CD4-positive, CD25-positive, alpha-beta regulatory T cell (primary cell): ENCODE results near the gene VWA5B2. TPM values are rescaled to one million over a fixed set of nuclear protein-coding genes. Genes with fewer than 3 reads are reported as not detected.

Experiments used
- ATAC-seq, 2 donors: fragments of 150-1000 bp; cut with Tn5 transposase; one replicate each; pipeline ENCODE4 v1.10.0; 2021; ENCODE audit warnings: low read depth in 2 of 2, moderate number of reproducible peaks in 2 of 2, moderate library complexity in 1 of 2
- DNase-seq, 3 donors: peaks; one replicate each; pipeline versions ENCODE4 v3.0.0 to v3.0.0-alpha.2; 2012 to 2022; ENCODE audit warnings: mixed read lengths in 1 of 3
- H3K27ac ChIP-seq: one replicate; pipeline ENCODE4 v1.7.0; 2013; ENCODE audit warnings: mild to moderate bottlenecking, low read length; ENCODE audit not compliant: insufficient read depth, poor library complexity, severe bottlenecking
- H3K27me3 ChIP-seq: one replicate; pipeline ENCODE4 v1.7.0; 2013; ENCODE audit warnings: low read length; ENCODE audit not compliant: control insufficient read depth, insufficient read depth
- H3K36me3 ChIP-seq: one replicate; pipeline ENCODE4 v1.7.0; 2013; ENCODE audit warnings: mild to moderate bottlenecking, low read length, moderate library complexity; ENCODE audit not compliant: control insufficient read depth, insufficient read depth
- H3K4me1 ChIP-seq: 2 replicates; pipeline ENCODE4 v1.7.0; 2013; ENCODE audit warnings: mild to moderate bottlenecking, low read length; ENCODE audit not compliant: insufficient read depth, control insufficient read depth, poor library complexity, severe bottlenecking
- H3K4me3 ChIP-seq: one replicate; pipeline ENCODE4 v1.7.0; 2013; ENCODE audit warnings: low read depth, mild to moderate bottlenecking, low read length, moderate library complexity
- H3K9me3 ChIP-seq, 2 experiments: 1 replicate in 1 of 2; 2 replicates in 1 of 2; pipeline ENCODE4 v1.7.0; 2013; ENCODE audit warnings: low read length in 2 of 2, mild to moderate bottlenecking in 1 of 2, moderate library complexity in 1 of 2; ENCODE audit not compliant: control insufficient read depth in 2 of 2
- H3K27ac Mint-ChIP-seq, 3 donors: one replicate each; pipeline ENCODE4 v1.8.0; 2020 to 2022; ENCODE audit warnings: mild to moderate bottlenecking in 3 of 3, mixed read lengths in 3 of 3, moderate library complexity in 2 of 3
- H3K27me3 Mint-ChIP-seq: one replicate; pipeline ENCODE4 v1.8.0; 2022; ENCODE audit warnings: mild to moderate bottlenecking, mixed read lengths
- H3K36me3 Mint-ChIP-seq: one replicate; pipeline ENCODE4 v1.8.0; 2020; ENCODE audit warnings: mixed read lengths
- H3K4me1 Mint-ChIP-seq, 4 donors: one replicate each; pipeline ENCODE4 v1.8.0; 2020 to 2022; ENCODE audit warnings: mixed read lengths in 4 of 4, mild to moderate bottlenecking in 1 of 4
- H3K4me3 Mint-ChIP-seq, 4 donors: one replicate each; pipeline ENCODE4 v1.8.0; 2020 to 2022; ENCODE audit warnings: mild to moderate bottlenecking in 4 of 4, mixed read lengths in 4 of 4, moderate library complexity in 3 of 4
- H3K9me3 Mint-ChIP-seq, 7 donors: one replicate each; pipeline ENCODE4 v1.8.0; 2020 to 2022; ENCODE audit warnings: mixed read lengths in 7 of 7, mild to moderate bottlenecking in 3 of 7, moderate library complexity in 2 of 7
- polyA plus RNA-seq, 4 donors: library from polyadenylated mRNA; unstranded; fragments of 300-500 nt; fragmentation: Illumina TruSeq; gene quantifications; one replicate each; pipeline ENCODE4 v1.2.3, GENCODE V29; 2021
- total RNA-seq: library from RNA; stranded (reverse); gene quantifications from one replicate; pipeline ENCODE4 v1.2.3, GENCODE V29; 2022

Gene VWA5B2
- total and polyA plus RNA-seq, 5 donors from 2014 or later: 0.74 TPM; not detected in 4

DNA sequence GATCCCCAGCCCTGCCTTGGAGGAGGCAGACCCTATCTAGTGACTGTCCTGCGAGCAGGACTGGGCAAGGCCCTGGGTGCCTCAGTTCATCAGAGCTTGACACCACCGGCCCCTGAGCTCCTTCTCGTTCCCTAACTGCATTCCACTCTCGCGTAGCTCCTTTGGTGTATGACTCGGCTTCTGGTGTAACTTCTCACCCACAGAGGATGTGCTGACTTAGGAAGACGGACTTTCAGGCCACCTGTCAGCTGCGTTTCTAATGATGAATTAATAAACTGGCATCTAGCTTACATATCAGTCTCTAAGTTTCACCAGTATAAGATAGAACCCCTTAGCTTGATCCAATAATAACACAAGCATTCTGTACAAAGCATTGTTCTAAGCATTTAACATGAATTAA lies 25.9 kb upstream of the VWA5B2 start:
- Mint-ChIP-seq H3K27ac (peak overlapping the region in 1 of 3 donors; percentile 2), H3K27me3 (peaks cover 16% of the 10 kb centered on the region), H3K36me3 (no peaks in the 10 kb centered on the region), H3K4me1 (no peaks in the 10 kb centered on the region), H3K9me3 (peaks cover 0 to 4% (median 0%) of the 10 kb centered on the region in 7 donors), H3K4me3 (no peak overlapping the region)
- Histone ChIP-seq H3K4me3 (no peak overlapping the region), H3K27ac (no peak overlapping the region), H3K9me3 (no peaks in the 10 kb centered on the region), H3K27me3 (peaks cover 2% of the 10 kb centered on the region), H3K36me3 (no peaks in the 10 kb centered on the region), H3K4me1 (no peaks in the 10 kb centered on the region)
- ATAC-seq (no peak), DNase-seq (no peak)

DNA sequence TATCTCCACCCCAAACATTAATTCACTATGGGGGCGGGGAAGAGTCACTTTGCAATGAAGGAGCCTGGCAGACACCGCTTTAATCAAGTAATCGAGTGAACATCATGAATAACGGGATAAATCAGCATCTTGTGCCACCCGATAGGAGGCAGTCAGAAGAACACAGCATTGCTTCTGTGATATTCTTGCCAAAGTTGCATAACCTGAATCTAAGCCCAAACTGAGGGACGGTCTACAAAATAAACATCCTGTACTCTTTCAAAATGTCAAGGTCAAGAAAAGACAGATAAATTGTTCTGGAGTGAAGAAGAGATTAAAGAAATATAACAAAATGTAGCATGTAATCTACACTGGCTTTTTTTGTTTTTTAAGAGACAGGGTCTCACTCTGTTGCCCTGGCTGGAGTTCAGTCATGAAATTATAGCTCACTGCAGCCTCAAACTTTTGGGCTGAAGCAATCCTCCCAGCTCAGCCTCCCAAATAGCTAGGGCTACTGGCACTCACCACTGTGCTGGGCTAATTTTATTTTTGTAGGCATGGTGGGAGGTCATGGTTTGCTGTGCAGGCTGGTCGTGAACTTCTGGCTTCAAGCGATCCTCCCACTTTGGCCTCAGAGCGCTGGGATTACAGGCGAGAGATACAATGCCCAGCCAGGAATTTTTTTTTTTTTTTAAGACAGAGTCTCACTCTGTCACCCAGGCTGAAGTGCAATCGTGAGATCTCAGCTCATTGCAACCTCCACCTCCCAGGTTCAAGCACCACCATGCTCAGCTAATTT lies 20.1 kb upstream of the VWA5B2 start:
- ATAC-seq: no peak
- peaks cover 0 to 4% (median 0%) of the 10 kb centered on the region in 7 donors for H3K9me3 Mint-ChIP-seq
- peaks cover 21% of the 10 kb centered on the region for H3K27me3 Mint-ChIP-seq
- H3K27ac ChIP-seq: no peak overlapping the region
- peaks cover 2% of the 10 kb centered on the region for H3K27me3 ChIP-seq
- no peaks in the 10 kb centered on the region for H3K9me3 ChIP-seq
- H3K4me3 ChIP-seq: no peak overlapping the region
- no peak overlapping the region for H3K27ac Mint-ChIP-seq
- no peaks in the 10 kb centered on the region for H3K4me1 Mint-ChIP-seq
- no peak overlapping the region for H3K4me3 Mint-ChIP-seq
- no peaks in the 10 kb centered on the region for H3K4me1 ChIP-seq
- no peaks in the 10 kb centered on the region for H3K36me3 Mint-ChIP-seq
- no peaks in the 10 kb centered on the region for H3K36me3 ChIP-seq
- no peak for DNase-seq

GRCh38 chr3:184211297-184211696 lies 18.1 kb upstream of the VWA5B2 start:
- DNase-seq (no peak), ATAC-seq (no peak)
- no peak overlapping the region for H3K4me3 ChIP-seq
- no peak overlapping the region for H3K27ac Mint-ChIP-seq
- H3K36me3 Mint-ChIP-seq: no peaks in the 10 kb centered on the region
- H3K4me1 ChIP-seq: no peaks in the 10 kb centered on the region
- no peaks in the 10 kb centered on the region for H3K36me3 ChIP-seq
- H3K9me3 ChIP-seq: no peaks in the 10 kb centered on the region
- peaks cover 9% of the 10 kb centered on the region for H3K27me3 Mint-ChIP-seq
- H3K27ac ChIP-seq: no peak overlapping the region
- H3K27me3 ChIP-seq: peaks cover 3% of the 10 kb centered on the region
- no peak overlapping the region for H3K4me3 Mint-ChIP-seq
- peaks cover 0 to 3% (median 0%) of the 10 kb centered on the region in 7 donors for H3K9me3 Mint-ChIP-seq
- no peaks in the 10 kb centered on the region for H3K4me1 Mint-ChIP-seq

DNA sequence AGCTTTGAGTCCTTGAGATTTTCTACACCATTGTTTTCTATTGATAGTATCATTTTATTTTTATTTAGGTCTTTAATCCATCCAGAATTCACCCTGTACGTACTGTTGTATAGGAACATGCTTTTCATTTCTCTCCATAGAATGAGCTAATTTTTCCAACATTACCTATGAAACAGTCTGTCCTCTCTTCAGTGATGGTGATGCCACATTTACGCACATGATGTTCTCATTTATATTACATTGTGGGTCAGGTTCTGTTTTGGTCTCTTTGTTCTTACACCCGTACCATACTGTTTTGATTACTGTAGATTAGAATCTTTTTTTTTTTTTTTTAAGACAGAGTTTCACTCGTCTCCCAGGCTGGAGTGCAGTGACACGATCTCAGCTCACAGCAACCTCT lies 17.7 kb upstream of the VWA5B2 start:
- no peak overlapping the region for H3K4me3 Mint-ChIP-seq
- peaks cover 3% of the 10 kb centered on the region for H3K27me3 ChIP-seq
- H3K4me3 ChIP-seq: no peak overlapping the region
- H3K9me3 ChIP-seq: no peaks in the 10 kb centered on the region
- no peaks in the 10 kb centered on the region for H3K36me3 Mint-ChIP-seq
- no peaks in the 10 kb centered on the region for H3K4me1 ChIP-seq
- H3K27me3 Mint-ChIP-seq: peaks cover 5% of the 10 kb centered on the region
- ATAC-seq: no peak
- no peak for DNase-seq
- H3K36me3 ChIP-seq: no peaks in the 10 kb centered on the region
- H3K27ac Mint-ChIP-seq: no peak overlapping the region
- H3K9me3 Mint-ChIP-seq: peaks cover 0 to 1% (median 0%) of the 10 kb centered on the region in 7 donors
- H3K4me1 Mint-ChIP-seq: no peaks in the 10 kb centered on the region
- no peak overlapping the region for H3K27ac ChIP-seq

GRCh38 chr3:184218814-184219213 lies 10.6 kb upstream of the VWA5B2 start:
- ATAC-seq: no peak
- Mint-ChIP-seq H3K27ac (no peak overlapping the region), H3K36me3 (no peaks in the 10 kb centered on the region), H3K4me1 (no peaks in the 10 kb centered on the region), H3K9me3 (no peaks in the 10 kb centered on the region), H3K4me3 (no peak overlapping the region), H3K27me3 (peaks cover 10% of the 10 kb centered on the region)
- no peak overlapping the region for H3K4me3 ChIP-seq
- H3K4me1 ChIP-seq: no peaks in the 10 kb centered on the region
- H3K27me3 ChIP-seq: peaks cover 3% of the 10 kb centered on the region
- no peak overlapping the region for H3K27ac ChIP-seq
- H3K36me3 ChIP-seq: no peaks in the 10 kb centered on the region
- no peak for DNase-seq
- H3K9me3 ChIP-seq: no peaks in the 10 kb centered on the region

DNA sequence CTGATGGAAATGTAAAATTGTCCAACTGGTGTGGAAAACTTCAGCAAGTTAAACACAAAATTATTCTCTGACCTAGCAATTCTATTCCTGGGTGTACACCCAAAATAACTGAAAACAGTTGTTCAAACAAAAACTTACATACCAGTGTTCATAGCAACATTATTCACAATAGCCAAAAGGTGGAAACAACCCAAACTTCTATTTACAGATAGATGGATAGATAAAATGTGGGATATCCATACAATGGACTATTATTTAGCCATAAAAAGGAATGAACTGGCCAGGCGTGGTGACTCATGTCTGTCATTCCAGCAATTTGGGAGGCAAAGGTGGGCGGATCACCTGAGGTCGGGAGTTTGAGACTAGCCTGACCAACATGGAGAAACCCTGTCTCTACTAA lies 6.9 kb upstream of the VWA5B2 start:
- Histone ChIP-seq H3K36me3 (no peaks in the 10 kb centered on the region), H3K4me3 (no peak overlapping the region), H3K9me3 (no peaks in the 10 kb centered on the region), H3K27ac (no peak overlapping the region), H3K4me1 (no peaks in the 10 kb centered on the region), H3K27me3 (no peaks in the 10 kb centered on the region)
- DNase-seq: no peak
- peaks cover 0 to 3% (median under 1%) of the 10 kb centered on the region in 4 donors for H3K4me1 Mint-ChIP-seq
- no peak for ATAC-seq
- H3K27me3 Mint-ChIP-seq: peaks cover 44% of the 10 kb centered on the region
- no peaks in the 10 kb centered on the region for H3K9me3 Mint-ChIP-seq
- H3K27ac Mint-ChIP-seq: no peak overlapping the region
- no peak overlapping the region for H3K4me3 Mint-ChIP-seq
- H3K36me3 Mint-ChIP-seq: no peaks in the 10 kb centered on the region

DNA sequence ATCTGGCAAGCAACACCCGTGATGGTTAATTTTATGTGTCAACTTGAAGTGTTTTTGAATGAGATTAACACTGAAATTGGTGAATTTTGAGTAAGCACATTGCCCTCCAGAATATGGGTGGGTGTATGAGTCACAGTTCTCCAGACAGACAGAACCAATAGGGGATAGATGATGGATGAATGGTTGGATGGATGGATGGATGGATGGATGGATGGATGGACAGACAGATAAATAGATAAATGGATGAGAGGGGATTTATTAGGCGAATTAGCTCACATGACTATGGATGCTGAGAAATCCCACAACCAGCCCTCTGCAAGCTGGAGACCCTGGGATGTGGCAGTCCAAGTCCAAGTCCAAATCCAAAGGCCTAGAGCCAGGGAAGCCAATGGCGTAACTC lies 5.4 kb upstream of the VWA5B2 start:
- Mint-ChIP-seq H3K4me3 (no peak overlapping the region), H3K9me3 (no peaks in the 10 kb centered on the region), H3K27ac (no peak overlapping the region), H3K36me3 (no peaks in the 10 kb centered on the region), H3K27me3 (peaks cover 58% of the 10 kb centered on the region), H3K4me1 (peaks cover 0 to 14% (median 3%) of the 10 kb centered on the region in 4 donors)
- no peak overlapping the region for H3K27ac ChIP-seq
- no peaks in the 10 kb centered on the region for H3K36me3 ChIP-seq
- ATAC-seq (no peak), DNase-seq (no peak)
- H3K27me3 ChIP-seq: peaks cover 9% of the 10 kb centered on the region
- H3K4me3 ChIP-seq: no peak overlapping the region
- H3K9me3 ChIP-seq: no peaks in the 10 kb centered on the region
- peaks cover 3% of the 10 kb centered on the region for H3K4me1 ChIP-seq

- DNase-seq (peak; percentile 42 to 56 (median 54)), ATAC-seq (peak in 1 of 2 donors; percentile 38)
- Mint-ChIP-seq H3K27ac (no peak overlapping the region), H3K4me1 (peaks cover 0 to 24% (median 10%) of the 10 kb centered on the region in 4 donors), H3K4me3 (no peak overlapping the region), H3K27me3 (peaks cover 72% of the 10 kb centered on the region), H3K9me3 (no peaks in the 10 kb centered on the region), H3K36me3 (no peaks in the 10 kb centered on the region)
- Histone ChIP-seq H3K27me3 (peaks cover 18% of the 10 kb centered on the region), H3K36me3 (no peaks in the 10 kb centered on the region), H3K9me3 (no peaks in the 10 kb centered on the region), H3K27ac (no peak overlapping the region), H3K4me1 (peaks cover 22% of the 10 kb centered on the region), H3K4me3 (no peak overlapping the region)
Measured at GRCh38 chr3:184227481-184227935, 1.9 kb upstream of the VWA5B2 start.
